Activated CD4-positive, alpha-beta T cell treated with anti-CD3 and anti-CD28 coated beads, Interleukin-2, amount 10 ng/mL, durations not matched to agents 24 days and 14 days (primary cell): Measurements from ENCODE around the gene GABRG3. TPM values are rescaled to one million over a fixed set of nuclear protein-coding genes. Genes with fewer than 3 reads are reported as not detected.

Experiments
- DNase-seq: peaks from one replicate; pipeline ENCODE4 v3.0.0; 2022
- H3K27ac Mint-ChIP-seq: one replicate; pipeline ENCODE4 v1.8.0; 2022; ENCODE audit warnings: mild to moderate bottlenecking, mixed read lengths
- H3K27me3 Mint-ChIP-seq: one replicate; pipeline ENCODE4 v1.8.0; 2022; ENCODE audit warnings: mixed read lengths
- H3K36me3 Mint-ChIP-seq: one replicate; pipeline ENCODE4 v1.8.0; 2022; ENCODE audit warnings: low read depth, mild to moderate bottlenecking, mixed read lengths
- H3K4me1 Mint-ChIP-seq: one replicate; pipeline ENCODE4 v1.8.0; 2021; ENCODE audit warnings: mixed read lengths
- H3K4me3 Mint-ChIP-seq: one replicate; pipeline ENCODE4 v1.8.0; 2022; ENCODE audit warnings: mild to moderate bottlenecking, moderate library complexity, mixed read lengths
- H3K9me3 Mint-ChIP-seq: one replicate; pipeline ENCODE4 v1.8.0; 2021; ENCODE audit warnings: mixed read lengths
- intact Hi-C: fragments of 100-400 bp; cut with micrococcal nuclease; formaldehyde crosslinking; loops from one replicate; pipeline ENCODE4 v1.15.1; 2023
- total RNA-seq: library from RNA; stranded (reverse); gene quantifications from 2 replicates; pipeline ENCODE4 v1.2.3, GENCODE V29; 2022

GABRG3 gene
- total RNA-seq, 1 donor from 2014 or later: not detected

DNA sequence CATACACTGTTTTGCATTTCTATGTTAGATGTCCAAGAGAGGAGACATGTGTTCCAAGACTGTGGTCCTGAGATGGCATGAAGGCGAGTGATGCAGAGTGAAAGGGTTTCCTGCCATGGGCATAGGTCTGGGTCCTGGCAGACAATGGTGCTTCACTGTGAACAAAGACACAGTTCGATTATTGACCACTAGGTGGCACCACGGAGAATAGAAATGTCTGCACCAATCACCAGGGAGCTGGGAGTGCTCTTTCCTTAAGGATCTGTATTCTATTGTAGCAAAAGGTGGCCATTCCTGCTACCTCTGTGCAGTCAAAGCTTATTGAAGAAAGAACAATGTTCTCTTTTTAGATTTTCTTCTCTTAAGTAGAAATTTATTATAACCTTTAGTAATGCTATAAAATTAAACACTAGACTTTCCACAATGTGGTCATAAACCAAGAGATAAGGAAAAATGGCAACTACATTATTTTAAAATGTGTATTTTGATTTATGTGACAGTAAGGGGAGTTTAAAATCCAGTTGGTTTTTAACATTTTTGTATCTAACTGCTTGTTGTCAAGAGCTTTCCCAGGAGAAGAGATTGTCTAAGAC, 88.7 kb downstream of the GABRG3 start:
- Mint-ChIP-seq H3K4me3 (no peak overlapping the region), H3K27me3 (no peaks in the 10 kb centered on the region), H3K27ac (no peak overlapping the region), H3K36me3 (no peaks in the 10 kb centered on the region), H3K4me1 (no peaks in the 10 kb centered on the region), H3K9me3 (no peaks in the 10 kb centered on the region)
- peak; percentile 71 for DNase-seq
- intact Hi-C loops: no loop called here

DNA sequence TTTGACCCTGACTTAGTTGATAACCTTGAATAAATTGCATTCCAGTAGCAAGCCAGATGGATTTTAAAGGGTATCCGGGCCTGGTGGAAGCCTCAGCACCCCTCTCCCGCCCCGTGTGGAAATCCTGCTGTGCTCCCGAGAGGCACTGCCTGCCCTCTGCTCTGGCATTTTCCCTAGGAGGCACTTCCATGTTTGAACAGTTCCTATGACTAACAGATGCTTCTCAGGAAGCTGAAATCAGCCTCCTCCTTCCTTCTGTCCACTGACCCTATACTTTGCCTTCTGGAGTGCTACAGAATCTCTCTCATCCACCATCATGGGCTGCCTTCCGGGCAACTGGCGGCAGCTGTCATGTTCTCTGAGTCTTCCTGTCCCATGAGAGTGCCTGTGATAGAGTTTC, 90.8 kb downstream of the GABRG3 start:
- intact Hi-C loops: no loop called here
- Mint-ChIP-seq H3K4me3 (no peak overlapping the region), H3K27ac (no peak overlapping the region), H3K4me1 (no peaks in the 10 kb centered on the region), H3K9me3 (no peaks in the 10 kb centered on the region), H3K27me3 (no peaks in the 10 kb centered on the region), H3K36me3 (no peaks in the 10 kb centered on the region)
- no peak for DNase-seq

- no peak for DNase-seq
- Mint-ChIP-seq H3K27me3 (no peaks in the 10 kb centered on the region), H3K36me3 (no peaks in the 10 kb centered on the region), H3K27ac (no peak overlapping the region), H3K9me3 (peaks cover 4% of the 10 kb centered on the region), H3K4me1 (no peaks in the 10 kb centered on the region), H3K4me3 (no peak overlapping the region)
- intact Hi-C loops: no loop called here
Measured at GRCh38 chr15:27062951-27063350, 92.0 kb downstream of the GABRG3 start.

DNA sequence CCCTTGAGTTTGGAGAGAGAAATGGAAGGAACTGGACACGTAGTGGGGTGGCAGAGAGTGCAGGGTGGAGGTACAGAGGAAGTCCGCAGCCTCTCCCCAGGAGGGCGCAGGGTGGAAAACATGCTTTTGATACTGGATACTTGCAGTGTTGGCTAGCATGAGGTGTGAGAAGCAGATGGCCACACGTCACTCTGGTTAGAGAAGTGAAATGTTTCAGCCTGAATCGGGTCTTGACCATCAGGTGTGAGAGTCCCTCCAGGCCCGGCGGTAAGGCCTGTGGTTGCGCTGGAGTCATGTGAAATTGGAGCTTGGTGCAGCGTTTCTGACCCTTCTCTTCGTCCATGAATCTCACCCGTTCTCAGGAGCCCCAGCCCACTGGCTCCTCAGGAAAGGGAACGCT, 93.1 kb downstream of the GABRG3 start:
- Mint-ChIP-seq H3K27me3 (no peaks in the 10 kb centered on the region), H3K4me1 (no peaks in the 10 kb centered on the region), H3K27ac (no peak overlapping the region), H3K4me3 (no peak overlapping the region), H3K9me3 (peaks cover 4% of the 10 kb centered on the region), H3K36me3 (no peaks in the 10 kb centered on the region)
- intact Hi-C loops: no loop called here
- DNase-seq: no peak

DNA sequence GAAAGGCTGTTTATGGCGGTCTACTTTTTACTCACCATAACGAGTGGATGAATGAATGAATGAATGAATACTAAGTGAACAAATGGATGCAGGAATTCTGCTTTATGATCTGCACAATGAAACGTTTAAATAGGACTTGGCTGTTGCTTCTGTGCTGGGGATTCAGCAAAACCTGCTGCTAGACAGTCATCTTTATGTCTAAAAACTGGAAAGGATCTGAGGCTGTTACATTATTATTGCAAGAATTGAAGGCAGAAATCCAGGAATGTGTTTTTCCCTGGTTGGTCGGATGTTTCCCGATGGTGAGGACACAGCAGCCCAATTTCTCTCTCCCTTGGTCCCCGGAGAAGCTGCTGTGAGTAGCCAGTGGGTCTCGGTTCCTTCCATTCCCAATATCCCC, 94.2 kb downstream of the GABRG3 start:
- Mint-ChIP-seq H3K36me3 (no peaks in the 10 kb centered on the region), H3K27me3 (no peaks in the 10 kb centered on the region), H3K4me1 (no peaks in the 10 kb centered on the region), H3K27ac (no peak overlapping the region), H3K9me3 (peaks cover 8% of the 10 kb centered on the region), H3K4me3 (no peak overlapping the region)
- intact Hi-C loops: no loop called here
- no peak for DNase-seq

- no peak for DNase-seq
- Mint-ChIP-seq H3K36me3 (no peaks in the 10 kb centered on the region), H3K4me1 (no peaks in the 10 kb centered on the region), H3K27me3 (no peaks in the 10 kb centered on the region), H3K27ac (no peak overlapping the region), H3K9me3 (peaks cover 12% of the 10 kb centered on the region), H3K4me3 (no peak overlapping the region)
- intact Hi-C loops: no loop called here
Measured at GRCh38 chr15:27065785-27066184, 94.8 kb downstream of the GABRG3 start.

- Mint-ChIP-seq H3K27me3 (no peaks in the 10 kb centered on the region), H3K27ac (no peak overlapping the region), H3K4me1 (no peaks in the 10 kb centered on the region), H3K36me3 (no peaks in the 10 kb centered on the region), H3K9me3 (peaks cover 12% of the 10 kb centered on the region), H3K4me3 (no peak overlapping the region)
- intact Hi-C loops: no loop called here
- DNase-seq: no peak
Measured at GRCh38 chr15:27066446-27066845, 95.5 kb downstream of the GABRG3 start.

DNA sequence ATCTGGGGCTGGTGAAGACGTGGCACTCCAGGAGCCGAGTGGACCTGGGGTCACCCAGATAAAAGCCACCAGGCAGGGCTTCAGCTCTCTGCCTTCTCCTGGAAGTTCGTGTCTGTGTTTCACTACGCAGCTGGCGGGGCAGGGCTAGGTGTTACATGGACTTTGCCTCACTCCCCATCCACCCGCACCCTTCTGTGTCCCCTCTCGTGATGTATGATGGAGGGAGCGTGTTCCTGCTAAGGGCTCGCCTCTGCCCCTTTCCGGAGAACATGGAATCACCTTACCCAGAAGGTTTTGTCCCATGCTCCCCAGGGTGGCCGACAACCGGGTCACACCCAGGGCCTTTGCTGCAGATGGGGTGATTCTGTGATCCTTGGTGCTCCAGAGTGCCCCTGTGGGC, 96.2 kb downstream of the GABRG3 start:
- H3K4me3 Mint-ChIP-seq: no peak overlapping the region
- no peak overlapping the region for H3K27ac Mint-ChIP-seq
- no peak for DNase-seq
- H3K27me3 Mint-ChIP-seq: no peaks in the 10 kb centered on the region
- H3K36me3 Mint-ChIP-seq: no peaks in the 10 kb centered on the region
- peaks cover 13% of the 10 kb centered on the region for H3K9me3 Mint-ChIP-seq
- H3K4me1 Mint-ChIP-seq: no peaks in the 10 kb centered on the region
- intact Hi-C loops: no loop called here

DNA sequence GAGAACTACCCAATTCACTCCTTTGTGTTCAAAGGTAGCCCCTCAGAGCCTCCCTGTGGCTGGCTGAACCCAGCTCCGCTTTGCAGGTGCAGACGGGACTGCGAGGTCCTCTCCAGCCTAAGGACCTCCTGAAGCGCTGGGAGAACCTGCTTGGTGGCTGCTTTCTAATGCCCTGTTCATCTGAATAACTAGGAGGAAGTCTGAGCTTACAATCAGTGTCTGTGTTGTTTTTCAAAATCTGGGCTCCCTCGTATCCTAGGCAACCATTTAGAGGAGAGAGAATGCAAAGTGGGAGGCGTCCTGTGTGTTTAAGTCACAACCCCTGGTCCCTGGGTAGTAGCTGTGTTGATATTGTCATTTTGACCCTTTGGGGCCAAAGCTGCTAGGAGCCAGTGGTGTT, 99.9 kb downstream of the GABRG3 start:
- no peak overlapping the region for H3K4me3 Mint-ChIP-seq
- no peaks in the 10 kb centered on the region for H3K4me1 Mint-ChIP-seq
- no peak for DNase-seq

GRCh38 chr15:27074179-27074578, 103.2 kb downstream of the GABRG3 start:
- H3K4me1 Mint-ChIP-seq: no peaks in the 10 kb centered on the region
- H3K27ac Mint-ChIP-seq: no peak overlapping the region
- no peaks in the 10 kb centered on the region for H3K36me3 Mint-ChIP-seq
- intact Hi-C loops: no loop called here
- DNase-seq: no peak
- peaks cover 17% of the 10 kb centered on the region for H3K9me3 Mint-ChIP-seq
- H3K27me3 Mint-ChIP-seq: no peaks in the 10 kb centered on the region
- H3K4me3 Mint-ChIP-seq: no peak overlapping the region

More for the DNA sequence above, 99.9 kb downstream of the GABRG3 start:
- Mint-ChIP-seq H3K9me3 (peaks cover 21% of the 10 kb centered on the region), H3K27ac (no peak overlapping the region), H3K36me3 (no peaks in the 10 kb centered on the region), H3K27me3 (no peaks in the 10 kb centered on the region)
- intact Hi-C loops: no loop called here

GRCh38 chr15:27077790-27078189, 106.8 kb downstream of the GABRG3 start:
- H3K4me1 Mint-ChIP-seq: no peaks in the 10 kb centered on the region
- H3K27ac Mint-ChIP-seq: no peak overlapping the region
- no peak for DNase-seq
- H3K9me3 Mint-ChIP-seq: peaks cover 4% of the 10 kb centered on the region
- H3K4me3 Mint-ChIP-seq: no peak overlapping the region
- no peaks in the 10 kb centered on the region for H3K27me3 Mint-ChIP-seq
- intact Hi-C loops: no loop called here
- H3K36me3 Mint-ChIP-seq: no peaks in the 10 kb centered on the region

DNA sequence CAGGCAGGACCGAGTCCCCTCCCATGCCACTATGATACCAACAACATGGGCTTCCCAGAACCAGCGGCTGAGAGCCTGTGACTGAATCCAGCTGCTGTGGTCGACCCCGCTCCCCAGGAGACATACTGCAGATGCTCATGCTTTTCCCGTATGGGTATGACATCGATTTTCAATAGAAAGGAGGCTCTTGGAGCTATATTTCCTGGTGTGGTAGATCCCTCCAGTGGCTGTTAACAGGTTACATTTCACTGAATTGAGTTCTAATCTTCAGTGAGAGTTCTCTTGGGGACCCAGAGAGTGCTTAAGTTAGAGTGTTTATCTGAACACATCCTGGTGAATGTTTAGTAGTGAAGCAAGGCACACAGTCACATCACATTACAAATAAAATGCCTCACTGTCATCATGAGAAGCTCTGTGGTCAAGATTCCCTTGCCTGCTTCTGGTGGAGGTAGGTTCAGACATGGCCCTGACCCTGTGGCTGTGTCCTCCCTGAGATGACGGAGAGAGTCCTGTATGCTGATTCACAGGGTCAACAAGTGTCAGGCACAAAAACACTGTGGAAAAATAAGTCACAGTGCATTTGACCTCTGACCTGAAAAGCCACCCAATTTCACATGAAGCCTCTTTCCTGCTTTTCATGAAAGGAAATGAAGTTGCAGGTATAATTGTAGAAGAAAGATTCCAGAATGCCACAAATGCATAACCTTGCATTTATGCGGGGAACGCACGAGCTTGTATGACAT, 110.9 kb downstream of the GABRG3 start:
- no peak for DNase-seq
- H3K36me3 Mint-ChIP-seq: no peaks in the 10 kb centered on the region

GRCh38 chr15:27082526-27082925, 111.5 kb downstream of the GABRG3 start:
- Mint-ChIP-seq H3K27me3 (no peaks in the 10 kb centered on the region), H3K9me3 (no peaks in the 10 kb centered on the region), H3K36me3 (no peaks in the 10 kb centered on the region), H3K4me3 (no peak overlapping the region), H3K4me1 (no peaks in the 10 kb centered on the region), H3K27ac (no peak overlapping the region)
- intact Hi-C loops: no loop called here
- no peak for DNase-seq

More for the DNA sequence above, 110.9 kb downstream of the GABRG3 start:
- intact Hi-C loops: no loop called here
- H3K9me3 Mint-ChIP-seq: no peaks in the 10 kb centered on the region
- H3K4me3 Mint-ChIP-seq: no peak overlapping the region
- H3K27me3 Mint-ChIP-seq: no peaks in the 10 kb centered on the region
- H3K27ac Mint-ChIP-seq: no peak overlapping the region
- H3K4me1 Mint-ChIP-seq: no peaks in the 10 kb centered on the region

DNA sequence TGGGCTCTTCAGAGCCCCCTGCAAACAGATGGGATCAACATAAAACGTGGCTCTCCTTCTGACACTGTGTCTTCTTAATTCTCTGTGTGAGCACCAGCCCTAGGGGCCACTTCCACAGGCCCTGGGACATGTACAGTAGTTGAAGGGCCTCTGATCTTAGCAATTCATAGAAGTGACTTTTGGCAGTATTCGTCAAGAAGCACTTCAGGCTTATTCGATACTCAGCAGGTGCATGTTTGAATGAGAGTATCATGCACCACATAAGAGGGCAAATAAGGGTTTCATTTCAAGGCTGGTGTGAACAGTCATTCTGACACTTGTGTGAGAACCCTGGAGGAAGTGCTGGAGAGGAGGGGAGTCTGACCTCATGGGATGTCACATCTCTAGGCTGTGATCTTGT, 113.9 kb downstream of the GABRG3 start:
- no peak overlapping the region for H3K4me3 Mint-ChIP-seq
- H3K36me3 Mint-ChIP-seq: no peaks in the 10 kb centered on the region
- no peaks in the 10 kb centered on the region for H3K4me1 Mint-ChIP-seq
- intact Hi-C loops: no loop called here
- peaks cover 8% of the 10 kb centered on the region for H3K9me3 Mint-ChIP-seq
- no peak for DNase-seq
- H3K27me3 Mint-ChIP-seq: no peaks in the 10 kb centered on the region
- no peak overlapping the region for H3K27ac Mint-ChIP-seq

DNA sequence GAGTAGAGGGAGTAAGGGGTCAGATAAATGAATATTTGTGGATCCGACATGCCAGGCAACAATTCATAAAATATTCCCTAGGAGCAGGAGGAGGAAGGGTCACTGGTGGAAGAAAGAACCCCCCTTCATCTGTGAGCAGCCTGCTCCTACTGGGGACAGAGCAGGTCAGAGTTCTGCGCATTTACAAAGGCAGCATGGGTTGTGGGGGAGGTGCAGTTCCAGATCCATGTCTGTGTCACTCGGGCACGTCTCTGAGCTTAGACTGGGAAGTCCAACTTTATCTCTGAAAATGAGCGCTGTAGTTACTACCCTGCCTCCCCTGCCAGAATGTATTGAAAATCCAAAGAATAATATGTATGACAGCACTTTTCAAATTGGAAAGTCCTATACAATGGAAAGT, 115.2 kb downstream of the GABRG3 start:
- Mint-ChIP-seq H3K27ac (no peak overlapping the region), H3K9me3 (peaks cover 8% of the 10 kb centered on the region), H3K4me3 (no peak overlapping the region), H3K36me3 (no peaks in the 10 kb centered on the region), H3K27me3 (no peaks in the 10 kb centered on the region), H3K4me1 (no peaks in the 10 kb centered on the region)
- intact Hi-C loops: no loop called here
- DNase-seq: peak; percentile 12
